Hepatocyte (in vitro differentiated cells): ENCODE results near the gene ETF1. TPM values are rescaled to one million over a fixed set of nuclear protein-coding genes. Genes with fewer than 3 reads are reported as not detected.

ENCODE experiments used
- DNase-seq: peaks from one replicate; pipeline ENCODE4 v3.0.0-alpha.2; 2016; ENCODE audit warnings: low spot score
- H2AFZ ChIP-seq: fragments of 200-600 bp; sonication (generic); 2 replicates; pipeline ENCODE4 v1.6.0; 2016; ENCODE audit warnings: antibody characterized with exemption, mild to moderate bottlenecking
- H3K27ac ChIP-seq: fragments of 200-600 bp; sonication (generic); 2 replicates; pipeline ENCODE4 v1.5.1; 2016; ENCODE audit warnings: mild to moderate bottlenecking
- H3K27me3 ChIP-seq: fragments of 200-600 bp; sonication (generic); 2 replicates; pipeline ENCODE4 v1.6.1; 2016
- H3K36me3 ChIP-seq: fragments of 200-600 bp; sonication (generic); replicated peaks from 2 replicates; pipeline ENCODE4 v1.5.1; 2016; ENCODE audit warnings: low read depth; ENCODE audit not compliant: insufficient read depth
- H3K4me1 ChIP-seq: fragments of 200-600 bp; sonication (generic); 2 replicates; pipeline ENCODE4 v1.5.1; 2016; ENCODE audit warnings: mild to moderate bottlenecking, moderate library complexity; ENCODE audit not compliant: insufficient read depth
- H3K4me2 ChIP-seq: fragments of 200-600 bp; sonication (generic); 2 replicates; pipeline ENCODE4 v1.6.0; 2016
- H3K4me3 ChIP-seq: fragments of 200-600 bp; sonication (generic); 2 replicates; pipeline ENCODE4 v1.5.1; 2016; ENCODE audit warnings: mild to moderate bottlenecking
- H3K79me2 ChIP-seq: fragments of 200-600 bp; sonication (generic); 2 replicates; pipeline ENCODE4 v1.6.0; 2017; ENCODE audit warnings: mild to moderate bottlenecking
- H3K9me2 ChIP-seq: fragments of 200-600 bp; sonication (generic); replicated peaks from 2 replicates; pipeline ENCODE4 v1.6.0; 2017; ENCODE audit warnings: mild to moderate bottlenecking; ENCODE audit not compliant: insufficient read depth
- H3K9me3 ChIP-seq: fragments of 200-600 bp; sonication (generic); 2 replicates; pipeline ENCODE4 v1.5.1; 2016; ENCODE audit warnings: low read depth, mild to moderate bottlenecking
- H4K20me1 ChIP-seq: fragments of 200-600 bp; sonication (generic); 2 replicates; pipeline ENCODE4 v1.6.0; 2016; ENCODE audit warnings: mild to moderate bottlenecking; ENCODE audit not compliant: insufficient read depth, poor library complexity, severe bottlenecking
- EZH2 ChIP-seq: fragments of 200-600 bp; sonication (generic); IDR thresholded peaks from 2 replicates; pipeline ENCODE4 v1.6.1; 2016; ENCODE audit warnings: antibody characterized with exemption, mild to moderate bottlenecking, borderline replicate concordance
- EZH2phosphoT487 ChIP-seq: fragments of 200-600 bp; sonication (generic); IDR thresholded peaks from one replicate; pipeline ENCODE4 v1.6.1; 2018; ENCODE audit warnings: antibody characterized with exemption, mild to moderate bottlenecking, low read depth, moderate library complexity; ENCODE audit not compliant: unreplicated experiment, severe bottlenecking
- WGBS: methylation state at CpG from one replicate; pipeline ENCODE4 v1.1.6; 2016; ENCODE audit warnings: low lambda C conversion rate; ENCODE audit errors: missing lambda C conversion rate; 5-methylcytosine and 5-hydroxymethylcytosine counted together
- polyA plus RNA-seq: library from polyadenylated mRNA; unstranded; fragments of >200 nt; fragmentation: Nextera tagmentation; extraction: Ambion mirVana; gene quantifications from 2 replicates; pipeline ENCODE4 v1.2.1, GENCODE V29; 2016
- total RNA-seq: library from RNA; depleted of rRNA; stranded (reverse); fragments of >200 nt; gene quantifications from 2 replicates; pipeline ENCODE4 v1.2.3, GENCODE V29; 2014
- TF ChIP-seq, protein P1 (sequence below): fragments of 200-600 bp; sonication (generic); IDR thresholded peaks from 2 replicates; pipeline ENCODE4 v1.5.1; 2016; ENCODE audit warnings: antibody characterized with exemption, mild to moderate bottlenecking; ENCODE audit not compliant: poor library complexity

Gene ETF1
- total and polyA plus RNA-seq, 2 experiments from 2014 or later: 42.6 to 93.3 TPM

DNA sequence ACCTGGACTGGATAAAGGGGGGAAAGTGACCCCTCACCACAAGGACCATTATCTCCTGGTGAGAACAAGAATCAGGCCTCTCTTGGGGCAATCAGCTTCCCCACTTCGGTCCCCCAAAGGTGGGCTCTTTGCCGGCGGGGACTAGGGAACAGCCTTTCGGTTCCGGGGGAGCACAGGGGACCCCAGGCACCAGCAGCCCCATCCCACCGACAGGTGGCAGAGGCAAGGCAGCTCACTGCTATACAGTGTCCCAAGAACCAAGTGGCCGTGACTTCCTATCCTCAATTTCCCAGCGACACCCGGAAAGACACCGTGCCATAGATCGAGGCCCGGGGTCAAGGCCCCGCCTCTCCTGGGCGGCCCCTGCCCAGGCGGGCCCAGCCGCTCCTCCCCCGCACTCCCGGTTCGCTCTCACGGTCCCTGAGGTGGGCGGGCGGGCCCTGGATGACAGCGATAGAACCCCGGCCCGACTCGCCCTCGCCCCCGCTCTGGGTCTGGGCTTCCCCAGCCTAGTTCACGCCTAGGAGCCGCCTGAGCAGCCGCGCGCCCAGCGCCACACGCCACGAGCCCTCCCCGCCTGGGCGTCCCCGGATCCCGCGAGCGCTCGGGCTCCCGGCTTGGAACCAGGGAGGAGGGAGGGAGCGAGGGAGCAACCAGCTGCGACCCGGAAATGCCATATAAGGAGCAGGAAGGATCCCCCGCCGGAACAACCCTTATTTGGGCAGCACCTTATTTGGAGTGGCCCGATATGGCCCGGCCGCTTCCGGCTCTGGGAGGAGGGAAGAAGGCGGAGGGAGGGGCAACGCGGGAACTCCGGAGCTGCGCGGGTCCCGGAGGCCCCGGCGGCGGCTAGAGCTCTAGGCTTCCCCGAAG is 78.4 kb downstream of the ETF1 start:
- 2% methylated on average over 46 of the region's 64 CpGs for WGBS

DNA sequence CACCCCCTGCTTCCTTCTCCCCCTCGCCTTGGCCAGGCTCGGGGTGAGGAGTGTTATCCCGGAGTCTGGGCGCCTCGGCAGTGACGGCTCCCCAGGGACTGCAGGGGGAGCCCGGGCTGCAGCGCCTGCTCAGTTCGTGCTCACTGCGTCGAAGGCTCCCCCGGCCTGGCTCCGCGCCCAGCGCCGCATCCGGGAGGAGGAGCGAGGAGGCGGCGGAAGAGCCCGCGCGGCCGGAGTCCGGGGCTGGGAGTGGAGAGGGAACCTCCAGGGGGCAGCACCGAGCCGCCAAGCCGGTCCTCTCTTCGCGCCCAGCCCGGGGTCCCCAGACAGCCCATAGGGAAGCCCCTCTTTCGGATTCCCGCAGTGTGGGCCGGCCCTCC is 79.0 kb downstream of the ETF1 start:
- H4K20me1 ChIP-seq: peaks cover 25% of the 10 kb centered on the region
- no peak for TF ChIP-seq EZH2phosphoT487
- TF ChIP-seq, protein P1, sequence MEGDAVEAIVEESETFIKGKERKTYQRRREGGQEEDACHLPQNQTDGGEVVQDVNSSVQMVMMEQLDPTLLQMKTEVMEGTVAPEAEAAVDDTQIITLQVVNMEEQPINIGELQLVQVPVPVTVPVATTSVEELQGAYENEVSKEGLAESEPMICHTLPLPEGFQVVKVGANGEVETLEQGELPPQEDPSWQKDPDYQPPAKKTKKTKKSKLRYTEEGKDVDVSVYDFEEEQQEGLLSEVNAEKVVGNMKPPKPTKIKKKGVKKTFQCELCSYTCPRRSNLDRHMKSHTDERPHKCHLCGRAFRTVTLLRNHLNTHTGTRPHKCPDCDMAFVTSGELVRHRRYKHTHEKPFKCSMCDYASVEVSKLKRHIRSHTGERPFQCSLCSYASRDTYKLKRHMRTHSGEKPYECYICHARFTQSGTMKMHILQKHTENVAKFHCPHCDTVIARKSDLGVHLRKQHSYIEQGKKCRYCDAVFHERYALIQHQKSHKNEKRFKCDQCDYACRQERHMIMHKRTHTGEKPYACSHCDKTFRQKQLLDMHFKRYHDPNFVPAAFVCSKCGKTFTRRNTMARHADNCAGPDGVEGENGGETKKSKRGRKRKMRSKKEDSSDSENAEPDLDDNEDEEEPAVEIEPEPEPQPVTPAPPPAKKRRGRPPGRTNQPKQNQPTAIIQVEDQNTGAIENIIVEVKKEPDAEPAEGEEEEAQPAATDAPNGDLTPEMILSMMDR: peak; percentile 89
- H3K27me3 ChIP-seq: no peaks in the 10 kb centered on the region
- H2AFZ ChIP-seq: peak overlapping the region; percentile 33
- H3K27ac ChIP-seq: peak overlapping the region; percentile 98
- 0% methylated on average over 30 of the region's 34 CpGs for WGBS
- H3K4me1 ChIP-seq: peaks cover 6% of the 10 kb centered on the region
- no peaks in the 10 kb centered on the region for H3K9me3 ChIP-seq
- no peaks in the 10 kb centered on the region for H3K79me2 ChIP-seq
- H3K36me3 ChIP-seq: no peaks in the 10 kb centered on the region
- H3K4me2 ChIP-seq: peak overlapping the region; percentile 85
- H3K9me2 ChIP-seq: no peaks in the 10 kb centered on the region
- peak overlapping the region; percentile 32 for H3K4me3 ChIP-seq
- DNase-seq: peak; percentile 99

More for the DNA sequence above, 78.4 kb downstream of the ETF1 start:
- Histone ChIP-seq H3K9me3 (no peaks in the 10 kb centered on the region), H2AFZ (no peak overlapping the region), H3K4me1 (peaks cover 6% of the 10 kb centered on the region), H3K36me3 (no peaks in the 10 kb centered on the region), H4K20me1 (peaks cover 25% of the 10 kb centered on the region), H3K9me2 (no peaks in the 10 kb centered on the region), H3K27me3 (no peaks in the 10 kb centered on the region), H3K79me2 (no peaks in the 10 kb centered on the region), H3K4me3 (peak overlapping the region; percentile 32), H3K27ac (peak overlapping the region; percentile 98), H3K4me2 (peak overlapping the region; percentile 89)
- DNase-seq: peak; percentile 99
- TF ChIP-seq, protein P1: no peak
- no peak for TF ChIP-seq EZH2

DNA sequence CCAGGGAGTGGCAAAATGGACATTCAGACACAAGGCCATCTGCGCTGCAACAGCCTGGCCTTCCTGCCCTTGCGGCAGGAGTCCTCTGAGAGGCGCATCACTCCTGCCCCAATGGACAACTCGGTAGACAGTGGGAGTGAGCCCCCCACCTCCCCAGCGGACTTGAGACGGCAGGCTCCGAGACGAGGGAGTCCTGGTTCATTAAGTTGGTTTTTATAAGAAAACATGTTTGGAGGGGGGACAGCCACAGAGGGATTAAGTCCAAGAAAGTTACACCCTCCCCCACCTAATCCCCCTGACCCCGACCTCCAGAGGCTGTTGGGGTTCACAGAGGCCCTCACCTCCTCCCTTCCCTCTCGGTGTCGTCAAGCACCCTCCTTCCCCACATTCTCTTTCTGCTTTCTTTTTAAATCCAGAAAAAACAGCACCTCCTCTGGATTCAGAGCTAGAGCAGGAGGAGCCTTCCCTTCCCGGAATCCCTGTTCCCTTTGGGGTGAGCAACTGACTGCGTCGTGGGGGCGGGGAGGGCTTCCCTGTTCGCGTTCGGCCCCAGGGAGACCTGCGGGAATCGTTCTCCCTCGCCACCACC is 79.5 kb downstream of the ETF1 start:
- Histone ChIP-seq H3K4me1 (peaks cover 6% of the 10 kb centered on the region), H3K27me3 (no peaks in the 10 kb centered on the region), H4K20me1 (peaks cover 25% of the 10 kb centered on the region), H3K27ac (peak overlapping the region; percentile 98), H3K36me3 (no peaks in the 10 kb centered on the region), H3K4me3 (peak overlapping the region; percentile 18), H3K4me2 (peak overlapping the region; percentile 85), H3K9me2 (no peaks in the 10 kb centered on the region), H3K9me3 (no peaks in the 10 kb centered on the region), H3K79me2 (no peaks in the 10 kb centered on the region), H2AFZ (peak overlapping the region; percentile 33)
- TF ChIP-seq EZH2phosphoT487: no peak
- TF ChIP-seq, protein P1: no peak
- no peak for TF ChIP-seq EZH2
- 29% methylated on average over 13 of the region's 21 CpGs for WGBS
- peak; percentile 49 for DNase-seq
